ENCODE results near the gene KLHL17.
"Not testable (repeated sequence)": the region's sequence is repeated elsewhere in the genome, so short reads cannot be mapped to it uniquely, and the experiment has no call there.

The KLHL17 gene

GRCh38 chr1:983798-984475, 23.6 kb downstream of the KLHL17 start:
- peaks cover 0 to 52% (median 13%) of the 10 kb centered on the region in 5 experiments for H3K27me3 ChIP-seq (replicated peaks in 2 of 5; ENCODE audit: control insufficient read depth in 4 of 5, insufficient read depth in 5 of 5, low read length in 4 of 5)
- no peaks in the 10 kb centered on the region for H3K9me3 ChIP-seq (ENCODE audit: control extremely low read depth in 1 of 5, control insufficient read depth in 4 of 5, insufficient read depth in 2 of 5, low read depth in 1 of 5, low read length in 4 of 5)
- no peak overlapping the region for H3K4me3 ChIP-seq (ENCODE audit: control insufficient read depth in 1 of 7, extremely low read depth in 1 of 7, insufficient read depth in 4 of 7, low read depth in 2 of 7, low read length in 6 of 7)
- POLR2A ChIA-PET: interaction anchor here (1.4 kb wide), 1 partner anchor 14 kb away, joined by 3 read pairs; no protein-coding TSS in a partner anchor
- peaks cover 0 to 1% (median 0%) of the 10 kb centered on the region in 4 experiments for H3K4me1 ChIP-seq (ENCODE audit: control extremely low read depth in 1 of 4, control insufficient read depth in 4 of 4, insufficient read depth in 4 of 4, low read length in 3 of 4)
- DNase-seq: peak in 2 of 3 donors; percentile 40 to 50
- no peaks in the 10 kb centered on the region for H3K36me3 ChIP-seq (ENCODE audit: control insufficient read depth in 4 of 4, insufficient read depth in 4 of 4, low read length in 3 of 4)
- 39% methylated on average over 15 of the region's 29 CpGs for WGBS (ENCODE audit: insufficient coverage)
- CTCF ChIA-PET: interaction anchor here (0.7 to 6.5 kb wide), 18 partner anchors 9 to 308 kb away, joined by 3 to 58 read pairs (median 5); partner anchors contain the start of genes AGRN and PLEKHN1
- no peak overlapping the region for H3K27ac ChIP-seq (ENCODE audit: insufficient read depth in 1 of 2, low read depth in 1 of 2, low read length in 2 of 2, poor library complexity in 1 of 2, severe bottlenecking in 2 of 2)

GRCh38 chr1:984476-984814, 24.1 kb downstream of the KLHL17 start:
- CTCF ChIA-PET: interaction anchor here (0.7 to 6.5 kb wide), 14 partner anchors 8 to 307 kb away, joined by 3 to 58 read pairs (median 4); partner anchors contain the start of genes AGRN and PLEKHN1
- H3K9me3 ChIP-seq (ENCODE audit: control extremely low read depth in 1 of 5, control insufficient read depth in 4 of 5, insufficient read depth in 2 of 5, low read depth in 1 of 5, low read length in 4 of 5): no peaks in the 10 kb centered on the region
- H3K4me1 ChIP-seq (ENCODE audit: control extremely low read depth in 1 of 4, control insufficient read depth in 4 of 4, insufficient read depth in 4 of 4, low read length in 3 of 4): peaks cover 0 to 1% (median 0%) of the 10 kb centered on the region in 4 experiments
- H3K36me3 ChIP-seq (ENCODE audit: control insufficient read depth in 4 of 4, insufficient read depth in 4 of 4, low read length in 3 of 4): no peaks in the 10 kb centered on the region
- 58% methylated on average over 5 of the region's 12 CpGs for WGBS (ENCODE audit: insufficient coverage)
- POLR2A ChIA-PET: no interaction called here
- peaks cover 0 to 56% (median 13%) of the 10 kb centered on the region in 5 experiments for H3K27me3 ChIP-seq (replicated peaks in 2 of 5; ENCODE audit: control insufficient read depth in 4 of 5, insufficient read depth in 5 of 5, low read length in 4 of 5)
- no peak overlapping the region for H3K27ac ChIP-seq (ENCODE audit: insufficient read depth in 1 of 2, low read depth in 1 of 2, low read length in 2 of 2, poor library complexity in 1 of 2, severe bottlenecking in 2 of 2)
- DNase-seq: no peak
- no peak overlapping the region for H3K4me3 ChIP-seq (ENCODE audit: control insufficient read depth in 1 of 7, extremely low read depth in 1 of 7, insufficient read depth in 4 of 7, low read depth in 2 of 7, low read length in 6 of 7)

- Histone ChIP-seq H3K4me1 (ENCODE audit: control extremely low read depth in 1 of 4, control insufficient read depth in 4 of 4, insufficient read depth in 4 of 4, low read length in 3 of 4) (peaks cover 0 to 1% (median 0%) of the 10 kb centered on the region in 4 experiments), H3K27me3 (replicated peaks in 2 of 5; ENCODE audit: control insufficient read depth in 4 of 5, insufficient read depth in 5 of 5, low read length in 4 of 5) (peaks cover 0 to 58% (median 13%) of the 10 kb centered on the region in 5 experiments), H3K9me3 (ENCODE audit: control extremely low read depth in 1 of 5, control insufficient read depth in 4 of 5, insufficient read depth in 2 of 5, low read depth in 1 of 5, low read length in 4 of 5) (no peaks in the 10 kb centered on the region), H3K27ac (ENCODE audit: insufficient read depth in 1 of 2, low read depth in 1 of 2, low read length in 2 of 2, poor library complexity in 1 of 2, severe bottlenecking in 2 of 2) (no peak overlapping the region), H3K36me3 (ENCODE audit: control insufficient read depth in 4 of 4, insufficient read depth in 4 of 4, low read length in 3 of 4) (no peaks in the 10 kb centered on the region), H3K4me3 (ENCODE audit: control insufficient read depth in 1 of 7, extremely low read depth in 1 of 7, insufficient read depth in 4 of 7, low read depth in 2 of 7, low read length in 6 of 7) (no peak overlapping the region)
- WGBS (ENCODE audit: insufficient coverage): 82% methylated on average over 13 of the region's 13 CpGs
- no peak for DNase-seq
- CTCF ChIA-PET: interaction anchor here (1.0 to 6.5 kb wide), 7 partner anchors 8 to 292 kb away, joined by 3 to 58 read pairs (median 4); partner anchors contain the start of gene AGRN
- POLR2A ChIA-PET: no interaction called here
Measured at GRCh38 chr1:985126-985525, 24.7 kb downstream of the KLHL17 start.

GRCh38 chr1:988061-988460, 27.7 kb downstream of the KLHL17 start:
- WGBS (ENCODE audit: insufficient coverage): 93% methylated on average over 4 of the region's 5 CpGs
- H3K4me3 ChIP-seq (ENCODE audit: control insufficient read depth in 1 of 7, extremely low read depth in 1 of 7, insufficient read depth in 4 of 7, low read depth in 2 of 7, low read length in 6 of 7); POLR2A ChIA-PET; H3K4me1 ChIP-seq (ENCODE audit: control extremely low read depth in 1 of 4, control insufficient read depth in 4 of 4, insufficient read depth in 4 of 4, low read length in 3 of 4); H3K27ac ChIP-seq (ENCODE audit: insufficient read depth in 1 of 2, low read depth in 1 of 2, low read length in 2 of 2, poor library complexity in 1 of 2, severe bottlenecking in 2 of 2); H3K36me3 ChIP-seq (ENCODE audit: control insufficient read depth in 4 of 4, insufficient read depth in 4 of 4, low read length in 3 of 4); DNase-seq: not testable (repeated sequence)
- CTCF ChIA-PET: interaction anchor here (1.1 kb wide), 1 partner anchor 9 kb away, joined by 3 read pairs; no protein-coding TSS in a partner anchor
- peaks cover 0 to 13% (median 3%) of the 10 kb centered on the region in 5 experiments for H3K9me3 ChIP-seq (ENCODE audit: control extremely low read depth in 1 of 5, control insufficient read depth in 4 of 5, insufficient read depth in 2 of 5, low read depth in 1 of 5, low read length in 4 of 5)
- H3K27me3 ChIP-seq (replicated peaks in 2 of 5; ENCODE audit: control insufficient read depth in 4 of 5, insufficient read depth in 5 of 5, low read length in 4 of 5): peaks cover 0 to 49% (median 10%) of the 10 kb centered on the region in 5 experiments

GRCh38 chr1:991275-991674, 30.9 kb downstream of the KLHL17 start:
- H3K4me3 ChIP-seq (ENCODE audit: control insufficient read depth in 1 of 7, extremely low read depth in 1 of 7, insufficient read depth in 4 of 7, low read depth in 2 of 7, low read length in 6 of 7); H3K36me3 ChIP-seq (ENCODE audit: control insufficient read depth in 4 of 4, insufficient read depth in 4 of 4, low read length in 3 of 4); POLR2A ChIA-PET; H3K27ac ChIP-seq (ENCODE audit: insufficient read depth in 1 of 2, low read depth in 1 of 2, low read length in 2 of 2, poor library complexity in 1 of 2, severe bottlenecking in 2 of 2); DNase-seq; H3K4me1 ChIP-seq (ENCODE audit: control extremely low read depth in 1 of 4, control insufficient read depth in 4 of 4, insufficient read depth in 4 of 4, low read length in 3 of 4): not testable (repeated sequence)
- peaks cover 0 to 49% (median 3%) of the 10 kb centered on the region in 5 experiments for H3K27me3 ChIP-seq (replicated peaks in 2 of 5; ENCODE audit: control insufficient read depth in 4 of 5, insufficient read depth in 5 of 5, low read length in 4 of 5)
- 100% methylated on average over 3 of the region's 6 CpGs for WGBS (ENCODE audit: insufficient coverage)
- H3K9me3 ChIP-seq (ENCODE audit: control extremely low read depth in 1 of 5, control insufficient read depth in 4 of 5, insufficient read depth in 2 of 5, low read depth in 1 of 5, low read length in 4 of 5): peaks cover 0 to 16% (median 3%) of the 10 kb centered on the region in 5 experiments
- CTCF ChIA-PET: interaction anchor here (1.0 to 6.5 kb wide), 4 partner anchors 9 to 73 kb away, joined by 4 to 58 read pairs (median 8); partner anchors contain the start of gene PERM1

- Histone ChIP-seq H3K27ac (ENCODE audit: insufficient read depth in 1 of 2, low read depth in 1 of 2, low read length in 2 of 2, poor library complexity in 1 of 2, severe bottlenecking in 2 of 2) (no peak overlapping the region), H3K4me1 (ENCODE audit: control extremely low read depth in 1 of 4, control insufficient read depth in 4 of 4, insufficient read depth in 4 of 4, low read length in 3 of 4) (peaks cover 0 to 6% (median 5%) of the 10 kb centered on the region in 4 experiments), H3K36me3 (ENCODE audit: control insufficient read depth in 4 of 4, insufficient read depth in 4 of 4, low read length in 3 of 4) (no peaks in the 10 kb centered on the region), H3K4me3 (ENCODE audit: control insufficient read depth in 1 of 7, extremely low read depth in 1 of 7, insufficient read depth in 4 of 7, low read depth in 2 of 7, low read length in 6 of 7) (no peak overlapping the region), H3K27me3 (replicated peaks in 2 of 5; ENCODE audit: control insufficient read depth in 4 of 5, insufficient read depth in 5 of 5, low read length in 4 of 5) (peaks cover 0 to 46% (median 3%) of the 10 kb centered on the region in 5 experiments), H3K9me3 (ENCODE audit: control extremely low read depth in 1 of 5, control insufficient read depth in 4 of 5, insufficient read depth in 2 of 5, low read depth in 1 of 5, low read length in 4 of 5) (peaks cover 0 to 16% (median 3%) of the 10 kb centered on the region in 5 experiments)
- no peak for DNase-seq
- 97% methylated on average over 7 of the region's 10 CpGs for WGBS (ENCODE audit: insufficient coverage)
- POLR2A ChIA-PET: no interaction called here
- CTCF ChIA-PET: interaction anchor here (1.0 to 6.5 kb wide), 3 partner anchors 10 to 72 kb away, joined by 4 to 58 read pairs (median 7); partner anchors contain the start of gene PERM1
Measured at GRCh38 chr1:991895-992294, 31.5 kb downstream of the KLHL17 start.

GRCh38 chr1:992362-992761, 32.0 kb downstream of the KLHL17 start:
- no peaks in the 10 kb centered on the region for H3K36me3 ChIP-seq (ENCODE audit: control insufficient read depth in 4 of 4, insufficient read depth in 4 of 4, low read length in 3 of 4)
- DNase-seq: no peak
- peaks cover 0 to 51% (median 5%) of the 10 kb centered on the region in 5 experiments for H3K27me3 ChIP-seq (replicated peaks in 2 of 5; ENCODE audit: control insufficient read depth in 4 of 5, insufficient read depth in 5 of 5, low read length in 4 of 5)
- peaks cover 0 to 16% (median 3%) of the 10 kb centered on the region in 5 experiments for H3K9me3 ChIP-seq (ENCODE audit: control extremely low read depth in 1 of 5, control insufficient read depth in 4 of 5, insufficient read depth in 2 of 5, low read depth in 1 of 5, low read length in 4 of 5)
- H3K4me3 ChIP-seq (ENCODE audit: control insufficient read depth in 1 of 7, extremely low read depth in 1 of 7, insufficient read depth in 4 of 7, low read depth in 2 of 7, low read length in 6 of 7): no peak overlapping the region
- H3K4me1 ChIP-seq (ENCODE audit: control extremely low read depth in 1 of 4, control insufficient read depth in 4 of 4, insufficient read depth in 4 of 4, low read length in 3 of 4): peaks cover 0 to 6% (median 5%) of the 10 kb centered on the region in 4 experiments
- 100% methylated on average over 1 of the region's 7 CpGs for WGBS (ENCODE audit: insufficient coverage)
- no peak overlapping the region for H3K27ac ChIP-seq (ENCODE audit: insufficient read depth in 1 of 2, low read depth in 1 of 2, low read length in 2 of 2, poor library complexity in 1 of 2, severe bottlenecking in 2 of 2)
- CTCF ChIA-PET: interaction anchor here (0.9 to 6.5 kb wide), 4 partner anchors 10 to 72 kb away, joined by 3 to 58 read pairs (median 6); partner anchors contain the start of gene PERM1
- POLR2A ChIA-PET: no interaction called here

Data from common myeloid progenitor, CD34-positive (primary cell).